ENCODE data around the gene TMEM9B. TPM values are rescaled to one million over a fixed set of nuclear protein-coding genes. Genes with fewer than 3 reads are reported as not detected.

TMEM9B gene
- total RNA-seq, 1 donor from 2014 or later: 30.3 TPM

GRCh38 chr11:8928981-8929615 lies 35.1 kb downstream of the TMEM9B start:
- TF ChIP-seq CTCF (conservative IDR thresholded peaks at IDR 0.05; ENCODE audit: low read depth, low read length): no peak
- DNase-seq (ENCODE audit: low read depth): no peak
- no peak overlapping the region for H3K4me3 ChIP-seq (ENCODE audit: low read depth, low read length)

- TF ChIP-seq CTCF (conservative IDR thresholded peaks at IDR 0.05; ENCODE audit: low read depth, low read length): no peak
- no peak for DNase-seq (ENCODE audit: low read depth)
Measured at GRCh38 chr11:8928205-8928604, 36.0 kb downstream of the TMEM9B start.

GRCh38 chr11:8927233-8927632 lies 37.0 kb downstream of the TMEM9B start:
- DNase-seq (ENCODE audit: low read depth): no peak

More at GRCh38 chr11:8928205-8928604, 36.0 kb downstream of the TMEM9B start:
- no peak overlapping the region for H3K4me3 ChIP-seq (ENCODE audit: low read depth, low read length)

GRCh38 chr11:8926236-8926635 lies 38.0 kb downstream of the TMEM9B start:
- H3K4me3 ChIP-seq (ENCODE audit: low read depth, low read length): no peak overlapping the region
- no peak for DNase-seq (ENCODE audit: low read depth)
- TF ChIP-seq CTCF (conservative IDR thresholded peaks at IDR 0.05; ENCODE audit: low read depth, low read length): no peak

More at GRCh38 chr11:8927233-8927632, 37.0 kb downstream of the TMEM9B start:
- H3K4me3 ChIP-seq (ENCODE audit: low read depth, low read length): no peak overlapping the region
- no peak for TF ChIP-seq CTCF (conservative IDR thresholded peaks at IDR 0.05; ENCODE audit: low read depth, low read length)

GRCh38 chr11:8925711-8926110 lies 38.5 kb downstream of the TMEM9B start:
- DNase-seq (ENCODE audit: low read depth): no peak
- TF ChIP-seq CTCF (conservative IDR thresholded peaks at IDR 0.05; ENCODE audit: low read depth, low read length): no peak

GRCh38 chr11:8922691-8923090 lies 41.6 kb downstream of the TMEM9B start:
- no peak overlapping the region for H3K4me3 ChIP-seq (ENCODE audit: low read depth, low read length)
- no peak for TF ChIP-seq CTCF (conservative IDR thresholded peaks at IDR 0.05; ENCODE audit: low read depth, low read length)
- no peak for DNase-seq (ENCODE audit: low read depth)

More at GRCh38 chr11:8925711-8926110, 38.5 kb downstream of the TMEM9B start:
- no peak overlapping the region for H3K4me3 ChIP-seq (ENCODE audit: low read depth, low read length)

Measured in epithelial cell of proximal tubule (primary cell).